Neural cell (in vitro differentiated cells): Measurements from ENCODE around the gene GAL3ST3. TPM values are rescaled to one million over a fixed set of nuclear protein-coding genes. Genes with fewer than 3 reads are reported as not detected.

Source experiments
- H2AFZ ChIP-seq: fragments of 200-600, 300-800 bp; sonication (generic), shearing (Covaris generic); 2 replicates; pipeline ENCODE4 v1.6.0; 2014; ENCODE audit warnings: low read depth, mild to moderate bottlenecking, antibody characterized with exemption, low read length, moderate library complexity
- H3F3A ChIP-seq: fragments of 200-600 bp; shearing (Covaris generic); 2 replicates; pipeline ENCODE4 v1.6.1; 2016; ENCODE audit warnings: mild to moderate bottlenecking, moderate library complexity, mixed read lengths, antibody characterized with exemption, low read length; ENCODE audit not compliant: insufficient read depth, poor library complexity, severe bottlenecking
- H3K27ac ChIP-seq: fragments of 200-600, 300-800 bp; sonication (generic), shearing (Covaris generic); 2 replicates; pipeline ENCODE4 v1.5.1; 2014; ENCODE audit warnings: mild to moderate bottlenecking, low read length, moderate library complexity
- H3K27me3 ChIP-seq: fragments of 300-800, 200-600 bp; sonication (generic), shearing (Covaris generic); 2 replicates; pipeline ENCODE4 v1.6.0; 2014; ENCODE audit warnings: mild to moderate bottlenecking, low read depth, low read length, moderate library complexity; ENCODE audit not compliant: insufficient read depth
- H3K36me3 ChIP-seq: fragments of 300-800, 200-600 bp; sonication (generic), shearing (Covaris generic); 2 replicates; pipeline ENCODE4 v1.5.1; 2014; ENCODE audit warnings: mild to moderate bottlenecking, antibody characterized with exemption, low read length, moderate library complexity; ENCODE audit not compliant: insufficient read depth
- H3K4me2 ChIP-seq: fragments of 300-800, 200-600 bp; sonication (generic), shearing (Covaris generic); 2 replicates; pipeline ENCODE4 v1.6.0; 2014; ENCODE audit warnings: mild to moderate bottlenecking, low read length
- H3K4me3 ChIP-seq: fragments of 300-800, 200-600 bp; sonication (generic), shearing (Covaris generic); 2 replicates; pipeline ENCODE4 v1.5.1; 2014; ENCODE audit warnings: mild to moderate bottlenecking, low read length, moderate library complexity
- H3K79me2 ChIP-seq: fragments of 200-600 bp; shearing (Covaris generic); replicated peaks from 2 replicates; pipeline ENCODE4 v1.6.0; 2014; ENCODE audit warnings: mild to moderate bottlenecking, low read length, moderate library complexity; ENCODE audit not compliant: insufficient read depth
- H3K9ac ChIP-seq: fragments of 300-800, 200-600 bp; sonication (generic), shearing (Covaris generic); 2 replicates; pipeline ENCODE4 v1.6.1; 2016; ENCODE audit warnings: mild to moderate bottlenecking, low read length, mixed read lengths
- H3K9me2 ChIP-seq: fragments of 200-600 bp; shearing (Covaris generic); 2 replicates; pipeline ENCODE4 v1.6.1; 2016; ENCODE audit warnings: mild to moderate bottlenecking, low read length, mixed read lengths; ENCODE audit not compliant: insufficient read depth
- H3K9me3 ChIP-seq: fragments of 200-600, 300-800 bp; sonication (generic), shearing (Covaris generic); 2 replicates; pipeline ENCODE4 v1.6.1; 2016; ENCODE audit warnings: mild to moderate bottlenecking, mixed run types, low read length, moderate library complexity, mixed read lengths
- H4K20me1 ChIP-seq: fragments of 200-600 bp; shearing (Covaris generic); 2 replicates; pipeline ENCODE4 v1.6.1; 2016; ENCODE audit warnings: mild to moderate bottlenecking, mixed run types; ENCODE audit not compliant: insufficient read depth
- EP300 ChIP-seq: fragments of 450-650 bp; conservative IDR thresholded peaks from 2 replicates; pipeline ENCODE4 v1.6.1; 2014; ENCODE audit warnings: antibody characterized with exemption, mild to moderate bottlenecking, moderate library complexity; ENCODE audit not compliant: poor library complexity, severe bottlenecking
- EZH2 ChIP-seq: fragments of 200-600, 300-800 bp; shearing (Covaris generic), sonication (generic); IDR thresholded peaks from 2 replicates; pipeline ENCODE4 v1.6.1; 2014; ENCODE audit warnings: antibody characterized with exemption, low read length, borderline replicate concordance, mild to moderate bottlenecking; ENCODE audit not compliant: insufficient read depth, poor library complexity, severe bottlenecking
- MXI1 ChIP-seq: fragments of 450-650 bp; conservative IDR thresholded peaks from 2 replicates; pipeline ENCODE4 v1.6.1; 2014; ENCODE audit warnings: antibody characterized with exemption, mild to moderate bottlenecking; ENCODE audit not compliant: poor library complexity, severe bottlenecking
- POLR2AphosphoS5 ChIP-seq: IDR thresholded peaks from 2 replicates; pipeline ENCODE4 v1.6.1; 2012
- RAD21 ChIP-seq: fragments of 450-650 bp; conservative IDR thresholded peaks from 2 replicates; pipeline ENCODE4 v1.6.1; 2014; ENCODE audit warnings: antibody characterized with exemption, mild to moderate bottlenecking, moderate library complexity
- SMC3 ChIP-seq: fragments of 450-650 bp; conservative IDR thresholded peaks from 2 replicates; pipeline ENCODE4 v1.6.1; 2014; ENCODE audit warnings: antibody characterized with exemption, mild to moderate bottlenecking, moderate library complexity; ENCODE audit not compliant: poor library complexity
- TAF1 ChIP-seq: IDR thresholded peaks from 2 replicates; pipeline ENCODE4 v1.6.1; 2012; ENCODE audit warnings: low read depth
- polyA plus RNA-seq: library from polyadenylated mRNA; depleted of rRNA; stranded (reverse); fragments of >200 nt; gene quantifications from 2 replicates; pipeline ENCODE4 v1.2.3, GENCODE V29; 2014
- TF ChIP-seq, protein P1 (sequence below): IDR thresholded peaks from 2 replicates; pipeline ENCODE4 v1.6.1; 2012; ENCODE audit warnings: borderline replicate concordance
- TF ChIP-seq, protein P2 (sequence below): fragments of 450-650 bp; IDR thresholded peaks from 2 replicates; pipeline ENCODE4 v1.5.1; 2014; ENCODE audit warnings: antibody characterized with exemption, mild to moderate bottlenecking, moderate library complexity; ENCODE audit not compliant: poor library complexity, severe bottlenecking

The GAL3ST3 gene
- polyA plus RNA-seq, 1 donor from 2014 or later = 17.2 TPM

DNA sequence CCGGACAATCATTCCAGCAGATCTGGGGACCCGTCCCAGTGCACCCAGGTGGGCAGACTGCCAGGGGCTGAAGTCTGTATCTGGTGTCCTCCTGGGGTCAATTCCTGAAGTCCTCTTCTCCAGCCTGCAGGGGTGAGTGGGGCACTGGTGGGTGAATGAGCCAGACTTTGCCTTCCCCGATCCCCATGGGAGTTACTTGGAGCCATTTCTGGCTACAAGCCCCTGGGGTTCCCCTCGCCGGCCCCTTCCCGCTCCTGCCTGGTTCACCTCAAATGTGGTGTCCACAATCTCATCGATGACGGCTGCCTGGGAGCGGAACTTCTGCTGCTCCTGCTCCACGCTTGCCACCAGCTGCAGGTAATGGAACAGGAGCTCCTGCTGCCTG, 32.2 kb downstream of the GAL3ST3 start:
- Histone ChIP-seq H3K4me3 (no peak overlapping the region), H3K36me3 (no peaks in the 10 kb centered on the region), H4K20me1 (no peaks in the 10 kb centered on the region), H3K27ac (no peak overlapping the region), H3K9me3 (no peaks in the 10 kb centered on the region), H3K27me3 (peaks cover 9% of the 10 kb centered on the region), H3K79me2 (no peaks in the 10 kb centered on the region), H2AFZ (no peak overlapping the region), H3F3A (no peaks in the 10 kb centered on the region), H3K4me2 (no peak overlapping the region), H3K9me2 (no peaks in the 10 kb centered on the region), H3K9ac (no peak overlapping the region)
- no peak for TF ChIP-seq SMC3
- TF ChIP-seq TAF1 = no peak
- TF ChIP-seq MXI1 = no peak
- TF ChIP-seq, protein P1, sequence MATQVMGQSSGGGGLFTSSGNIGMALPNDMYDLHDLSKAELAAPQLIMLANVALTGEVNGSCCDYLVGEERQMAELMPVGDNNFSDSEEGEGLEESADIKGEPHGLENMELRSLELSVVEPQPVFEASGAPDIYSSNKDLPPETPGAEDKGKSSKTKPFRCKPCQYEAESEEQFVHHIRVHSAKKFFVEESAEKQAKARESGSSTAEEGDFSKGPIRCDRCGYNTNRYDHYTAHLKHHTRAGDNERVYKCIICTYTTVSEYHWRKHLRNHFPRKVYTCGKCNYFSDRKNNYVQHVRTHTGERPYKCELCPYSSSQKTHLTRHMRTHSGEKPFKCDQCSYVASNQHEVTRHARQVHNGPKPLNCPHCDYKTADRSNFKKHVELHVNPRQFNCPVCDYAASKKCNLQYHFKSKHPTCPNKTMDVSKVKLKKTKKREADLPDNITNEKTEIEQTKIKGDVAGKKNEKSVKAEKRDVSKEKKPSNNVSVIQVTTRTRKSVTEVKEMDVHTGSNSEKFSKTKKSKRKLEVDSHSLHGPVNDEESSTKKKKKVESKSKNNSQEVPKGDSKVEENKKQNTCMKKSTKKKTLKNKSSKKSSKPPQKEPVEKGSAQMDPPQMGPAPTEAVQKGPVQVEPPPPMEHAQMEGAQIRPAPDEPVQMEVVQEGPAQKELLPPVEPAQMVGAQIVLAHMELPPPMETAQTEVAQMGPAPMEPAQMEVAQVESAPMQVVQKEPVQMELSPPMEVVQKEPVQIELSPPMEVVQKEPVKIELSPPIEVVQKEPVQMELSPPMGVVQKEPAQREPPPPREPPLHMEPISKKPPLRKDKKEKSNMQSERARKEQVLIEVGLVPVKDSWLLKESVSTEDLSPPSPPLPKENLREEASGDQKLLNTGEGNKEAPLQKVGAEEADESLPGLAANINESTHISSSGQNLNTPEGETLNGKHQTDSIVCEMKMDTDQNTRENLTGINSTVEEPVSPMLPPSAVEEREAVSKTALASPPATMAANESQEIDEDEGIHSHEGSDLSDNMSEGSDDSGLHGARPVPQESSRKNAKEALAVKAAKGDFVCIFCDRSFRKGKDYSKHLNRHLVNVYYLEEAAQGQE = no peak
- no peak for TF ChIP-seq POLR2AphosphoS5
- TF ChIP-seq, protein P2, sequence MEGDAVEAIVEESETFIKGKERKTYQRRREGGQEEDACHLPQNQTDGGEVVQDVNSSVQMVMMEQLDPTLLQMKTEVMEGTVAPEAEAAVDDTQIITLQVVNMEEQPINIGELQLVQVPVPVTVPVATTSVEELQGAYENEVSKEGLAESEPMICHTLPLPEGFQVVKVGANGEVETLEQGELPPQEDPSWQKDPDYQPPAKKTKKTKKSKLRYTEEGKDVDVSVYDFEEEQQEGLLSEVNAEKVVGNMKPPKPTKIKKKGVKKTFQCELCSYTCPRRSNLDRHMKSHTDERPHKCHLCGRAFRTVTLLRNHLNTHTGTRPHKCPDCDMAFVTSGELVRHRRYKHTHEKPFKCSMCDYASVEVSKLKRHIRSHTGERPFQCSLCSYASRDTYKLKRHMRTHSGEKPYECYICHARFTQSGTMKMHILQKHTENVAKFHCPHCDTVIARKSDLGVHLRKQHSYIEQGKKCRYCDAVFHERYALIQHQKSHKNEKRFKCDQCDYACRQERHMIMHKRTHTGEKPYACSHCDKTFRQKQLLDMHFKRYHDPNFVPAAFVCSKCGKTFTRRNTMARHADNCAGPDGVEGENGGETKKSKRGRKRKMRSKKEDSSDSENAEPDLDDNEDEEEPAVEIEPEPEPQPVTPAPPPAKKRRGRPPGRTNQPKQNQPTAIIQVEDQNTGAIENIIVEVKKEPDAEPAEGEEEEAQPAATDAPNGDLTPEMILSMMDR = no peak
- TF ChIP-seq EP300 = no peak
- no peak for TF ChIP-seq RAD21
- TF ChIP-seq EZH2 = no peak

DNA sequence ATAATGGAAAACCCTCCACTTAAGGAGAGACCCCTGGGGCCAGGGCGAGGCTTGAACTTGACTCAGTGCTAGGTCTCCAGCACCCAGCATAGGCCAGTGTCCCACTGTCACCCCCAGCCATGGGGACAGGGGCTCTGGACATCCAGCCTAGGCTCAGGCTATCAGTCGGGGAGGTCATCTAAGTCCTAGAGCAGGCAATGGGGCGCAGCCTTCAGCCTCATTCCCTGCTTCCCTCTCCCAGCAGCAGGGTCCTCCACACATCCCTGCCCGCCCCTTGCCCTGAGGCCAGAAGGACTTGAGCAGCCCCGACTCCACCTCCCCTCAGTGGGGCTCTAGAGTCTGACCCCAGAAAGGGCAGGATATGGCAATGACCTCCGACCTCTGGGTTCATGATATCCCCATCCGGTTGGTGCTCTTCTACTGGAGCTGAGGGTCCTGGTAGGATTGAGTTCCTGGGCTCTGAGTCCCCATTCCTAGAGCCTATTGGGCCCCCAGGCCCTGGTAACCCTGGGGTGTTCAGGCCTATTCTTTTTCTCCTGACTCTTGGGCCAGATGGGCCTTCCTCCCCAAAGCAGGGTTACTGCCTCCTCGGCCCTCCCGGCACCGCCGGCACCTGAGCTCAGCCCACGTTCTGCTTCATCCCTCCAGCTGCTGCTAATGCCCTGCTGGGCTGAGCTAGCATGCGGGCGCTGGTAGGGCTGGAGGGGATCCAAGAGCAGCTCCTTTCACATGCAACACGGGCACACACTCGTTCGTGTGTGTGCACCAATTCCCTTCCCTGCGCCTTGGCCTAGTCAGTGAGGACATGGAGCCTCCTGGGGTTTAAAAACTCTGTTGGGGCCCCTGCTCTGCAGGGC, 32.8 kb downstream of the GAL3ST3 start:
- H3K9ac ChIP-seq = no peak overlapping the region
- H3K79me2 ChIP-seq = no peaks in the 10 kb centered on the region
- no peaks in the 10 kb centered on the region for H3K9me3 ChIP-seq
- TF ChIP-seq SMC3 (no peak), RAD21 (no peak)
- TF ChIP-seq, protein P2 = no peak
- TF ChIP-seq, protein P1 = no peak
- H4K20me1 ChIP-seq = no peaks in the 10 kb centered on the region
- H3K9me2 ChIP-seq = no peaks in the 10 kb centered on the region
- H3F3A ChIP-seq = no peaks in the 10 kb centered on the region
- peaks cover 15% of the 10 kb centered on the region for H3K27me3 ChIP-seq
- H2AFZ ChIP-seq = no peak overlapping the region
- H3K27ac ChIP-seq = no peak overlapping the region
- no peak overlapping the region for H3K4me2 ChIP-seq
- H3K4me3 ChIP-seq = no peak overlapping the region
- no peaks in the 10 kb centered on the region for H3K36me3 ChIP-seq
